AG09319 (cell line): Measurements from ENCODE around the gene EGF.
"Not testable (repeated sequence)": the region's sequence is repeated elsewhere in the genome, so short reads cannot be mapped to it uniquely, and the experiment has no call there.

Source experiments
- DNase-seq: peaks from one replicate; pipeline ENCODE4 v3.0.0-alpha.2; 2010; ENCODE audit warnings: low read depth; ENCODE audit errors: extremely low read depth
- CTCF ChIP-seq: IDR thresholded peaks from 2 replicates; pipeline ENCODE4 v1.5.1; 2011; ENCODE audit warnings: low read depth, mild to moderate bottlenecking, inconsistent platforms, low read length, moderate library complexity

Gene EGF

GRCh38 chr4:109875106-109875505 lies 37.6 kb upstream of the EGF start:
- DNase-seq = no peak
- TF ChIP-seq CTCF = no peak

GRCh38 chr4:109875553-109875952 lies 37.1 kb upstream of the EGF start:
- not testable (repeated sequence) for DNase-seq

GRCh38 chr4:109876634-109877265 lies 35.9 kb upstream of the EGF start:
- TF ChIP-seq CTCF = no peak
- no peak for DNase-seq

- no peak for TF ChIP-seq CTCF
- DNase-seq = no peak
Observed at GRCh38 chr4:109877400-109877799, 35.3 kb upstream of the EGF start.

- no peak for TF ChIP-seq CTCF
- DNase-seq = no peak
Observed at GRCh38 chr4:109878355-109878754, 34.3 kb upstream of the EGF start.

GRCh38 chr4:109879081-109879480 lies 33.6 kb upstream of the EGF start:
- DNase-seq = no peak
- no peak for TF ChIP-seq CTCF

GRCh38 chr4:109879636-109880314 lies 32.9 kb upstream of the EGF start:
- DNase-seq = no peak
- no peak for TF ChIP-seq CTCF

- TF ChIP-seq CTCF = no peak
- no peak for DNase-seq
Observed at GRCh38 chr4:109886303-109886702, 26.4 kb upstream of the EGF start.
